Measurements from ENCODE around the gene DNAJB1. TPM values are rescaled to one million over a fixed set of nuclear protein-coding genes. Genes with fewer than 3 reads are reported as not detected.

The DNAJB1 gene
- total and polyA plus RNA-seq, 2 of the 13 experiments (the other 11 are each of a cell fraction or from before 2014, with no cell fraction given) = 87.5 to 97.3 TPM

DNA sequence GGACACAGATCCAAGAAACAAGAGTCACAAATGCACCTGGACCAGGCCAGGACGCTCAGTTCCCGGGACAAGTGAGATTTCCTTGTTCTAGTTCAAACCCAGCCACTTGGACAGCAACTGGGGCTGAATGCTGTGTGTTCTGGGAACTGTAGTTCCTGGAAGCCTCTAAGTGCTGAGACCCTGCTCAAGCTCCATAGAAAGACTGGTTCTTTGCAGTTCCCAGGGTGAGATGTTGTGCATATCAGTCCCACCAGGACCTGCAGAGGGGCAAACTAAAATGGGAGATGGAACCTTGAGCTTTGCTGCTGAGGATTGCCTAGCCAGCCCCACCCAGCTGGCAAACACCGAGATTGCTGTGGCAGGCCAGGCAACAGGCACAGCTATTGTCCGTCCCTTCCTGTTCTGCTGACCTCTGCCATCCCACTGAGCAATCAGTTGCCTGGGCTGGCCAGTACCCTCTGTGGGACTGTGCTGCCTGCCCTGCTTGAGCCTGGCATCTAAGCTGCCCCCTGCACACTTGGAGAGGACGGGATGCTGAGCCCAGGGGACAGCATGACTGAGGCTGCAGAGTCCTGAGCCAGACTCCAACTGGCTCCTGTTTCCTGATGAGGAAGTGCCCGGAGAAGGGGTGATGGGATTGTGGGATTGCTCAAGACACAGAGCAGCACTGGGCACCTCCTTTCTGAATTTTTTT lies 20.8 kb downstream of the DNAJB1 start (continued):
- TF ChIP-seq, protein P1, sequence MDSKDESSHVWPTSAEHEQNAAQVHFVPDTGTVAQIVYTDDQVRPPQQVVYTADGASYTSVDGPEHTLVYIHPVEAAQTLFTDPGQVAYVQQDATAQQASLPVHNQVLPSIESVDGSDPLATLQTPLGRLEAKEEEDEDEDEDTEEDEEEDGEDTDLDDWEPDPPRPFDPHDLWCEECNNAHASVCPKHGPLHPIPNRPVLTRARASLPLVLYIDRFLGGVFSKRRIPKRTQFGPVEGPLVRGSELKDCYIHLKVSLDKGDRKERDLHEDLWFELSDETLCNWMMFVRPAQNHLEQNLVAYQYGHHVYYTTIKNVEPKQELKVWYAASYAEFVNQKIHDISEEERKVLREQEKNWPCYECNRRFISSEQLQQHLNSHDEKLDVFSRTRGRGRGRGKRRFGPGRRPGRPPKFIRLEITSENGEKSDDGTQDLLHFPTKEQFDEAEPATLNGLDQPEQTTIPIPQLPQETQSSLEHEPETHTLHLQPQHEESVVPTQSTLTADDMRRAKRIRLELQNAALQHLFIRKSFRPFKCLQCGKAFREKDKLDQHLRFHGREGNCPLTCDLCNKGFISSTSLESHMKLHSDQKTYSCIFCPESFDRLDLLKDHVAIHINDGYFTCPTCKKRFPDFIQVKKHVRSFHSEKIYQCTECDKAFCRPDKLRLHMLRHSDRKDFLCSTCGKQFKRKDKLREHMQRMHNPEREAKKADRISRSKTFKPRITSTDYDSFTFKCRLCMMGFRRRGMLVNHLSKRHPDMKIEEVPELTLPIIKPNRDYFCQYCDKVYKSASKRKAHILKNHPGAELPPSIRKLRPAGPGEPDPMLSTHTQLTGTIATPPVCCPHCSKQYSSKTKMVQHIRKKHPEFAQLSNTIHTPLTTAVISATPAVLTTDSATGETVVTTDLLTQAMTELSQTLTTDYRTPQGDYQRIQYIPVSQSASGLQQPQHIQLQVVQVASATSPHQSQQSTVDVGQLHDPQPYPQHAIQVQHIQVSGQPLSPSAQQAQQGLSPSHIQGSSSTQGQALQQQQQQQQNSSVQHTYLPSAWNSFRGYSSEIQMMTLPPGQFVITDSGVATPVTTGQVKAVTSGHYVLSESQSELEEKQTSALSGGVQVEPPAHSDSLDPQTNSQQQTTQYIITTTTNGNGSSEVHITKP (CRISPR knock-in tag; IDR thresholded peaks at IDR 0.05; ENCODE audit: low read depth) = peak; percentile 70; the same call in 1 of the 2 replicates
- TF ChIP-seq, protein P2, sequence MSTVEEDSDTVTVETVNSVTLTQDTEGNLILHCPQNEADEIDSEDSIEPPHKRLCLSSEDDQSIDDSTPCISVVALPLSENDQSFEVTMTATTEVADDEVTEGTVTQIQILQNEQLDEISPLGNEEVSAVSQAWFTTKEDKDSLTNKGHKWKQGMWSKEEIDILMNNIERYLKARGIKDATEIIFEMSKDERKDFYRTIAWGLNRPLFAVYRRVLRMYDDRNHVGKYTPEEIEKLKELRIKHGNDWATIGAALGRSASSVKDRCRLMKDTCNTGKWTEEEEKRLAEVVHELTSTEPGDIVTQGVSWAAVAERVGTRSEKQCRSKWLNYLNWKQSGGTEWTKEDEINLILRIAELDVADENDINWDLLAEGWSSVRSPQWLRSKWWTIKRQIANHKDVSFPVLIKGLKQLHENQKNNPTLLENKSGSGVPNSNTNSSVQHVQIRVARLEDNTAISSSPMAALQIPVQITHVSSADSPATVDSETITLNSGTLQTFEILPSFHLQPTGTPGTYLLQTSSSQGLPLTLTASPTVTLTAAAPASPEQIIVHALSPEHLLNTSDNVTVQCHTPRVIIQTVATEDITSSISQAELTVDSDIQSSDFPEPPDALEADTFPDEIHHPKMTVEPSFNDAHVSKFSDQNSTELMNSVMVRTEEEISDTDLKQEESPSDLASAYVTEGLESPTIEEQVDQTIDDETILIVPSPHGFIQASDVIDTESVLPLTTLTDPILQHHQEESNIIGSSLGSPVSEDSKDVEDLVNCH (CRISPR knock-in tag; IDR thresholded peaks at IDR 0.05) = no peak
- TF ChIP-seq SOX13 (IDR thresholded peaks at IDR 0.05) (no peak), SOX13 (CRISPR knock-in tag; conservative IDR thresholded peaks at IDR 0.05 in 1 of 2, IDR thresholded peaks at IDR 0.05 in 1 of 2) (peak in 1 of 2 experiments; percentile 57; a peak in 2 of 4 replicates), HMGA1 (CRISPR knock-in tag; conservative IDR thresholded peaks at IDR 0.05) (no peak), RAD21 (CRISPR knock-in tag; IDR thresholded peaks at IDR 0.05) (no peak), ZNF546 (CRISPR knock-in tag; conservative IDR thresholded peaks at IDR 0.05) (0 out of 2 replicates have a peak, but pooled peaks have one; percentile 39), ATF7-NPFF (CRISPR knock-in tag; IDR thresholded peaks at IDR 0.05; ENCODE audit: low read depth) (no peak), POLR2G (IDR thresholded peaks at IDR 0.05; ENCODE audit: low read depth, low read length) (peak; percentile 57; the same call in 1 of the 2 replicates), ZNF143 (CRISPR knock-in tag; IDR thresholded peaks at IDR 0.05) (peak; percentile 81)
- TF ChIP-seq, protein P3, sequence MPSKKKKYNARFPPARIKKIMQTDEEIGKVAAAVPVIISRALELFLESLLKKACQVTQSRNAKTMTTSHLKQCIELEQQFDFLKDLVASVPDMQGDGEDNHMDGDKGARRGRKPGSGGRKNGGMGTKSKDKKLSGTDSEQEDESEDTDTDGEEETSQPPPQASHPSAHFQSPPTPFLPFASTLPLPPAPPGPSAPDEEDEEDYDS (CRISPR knock-in tag; IDR thresholded peaks at IDR 0.05) = 0 out of 2 replicates have a peak, but pooled peaks have one; percentile 21
- TF ChIP-seq, protein P4, sequence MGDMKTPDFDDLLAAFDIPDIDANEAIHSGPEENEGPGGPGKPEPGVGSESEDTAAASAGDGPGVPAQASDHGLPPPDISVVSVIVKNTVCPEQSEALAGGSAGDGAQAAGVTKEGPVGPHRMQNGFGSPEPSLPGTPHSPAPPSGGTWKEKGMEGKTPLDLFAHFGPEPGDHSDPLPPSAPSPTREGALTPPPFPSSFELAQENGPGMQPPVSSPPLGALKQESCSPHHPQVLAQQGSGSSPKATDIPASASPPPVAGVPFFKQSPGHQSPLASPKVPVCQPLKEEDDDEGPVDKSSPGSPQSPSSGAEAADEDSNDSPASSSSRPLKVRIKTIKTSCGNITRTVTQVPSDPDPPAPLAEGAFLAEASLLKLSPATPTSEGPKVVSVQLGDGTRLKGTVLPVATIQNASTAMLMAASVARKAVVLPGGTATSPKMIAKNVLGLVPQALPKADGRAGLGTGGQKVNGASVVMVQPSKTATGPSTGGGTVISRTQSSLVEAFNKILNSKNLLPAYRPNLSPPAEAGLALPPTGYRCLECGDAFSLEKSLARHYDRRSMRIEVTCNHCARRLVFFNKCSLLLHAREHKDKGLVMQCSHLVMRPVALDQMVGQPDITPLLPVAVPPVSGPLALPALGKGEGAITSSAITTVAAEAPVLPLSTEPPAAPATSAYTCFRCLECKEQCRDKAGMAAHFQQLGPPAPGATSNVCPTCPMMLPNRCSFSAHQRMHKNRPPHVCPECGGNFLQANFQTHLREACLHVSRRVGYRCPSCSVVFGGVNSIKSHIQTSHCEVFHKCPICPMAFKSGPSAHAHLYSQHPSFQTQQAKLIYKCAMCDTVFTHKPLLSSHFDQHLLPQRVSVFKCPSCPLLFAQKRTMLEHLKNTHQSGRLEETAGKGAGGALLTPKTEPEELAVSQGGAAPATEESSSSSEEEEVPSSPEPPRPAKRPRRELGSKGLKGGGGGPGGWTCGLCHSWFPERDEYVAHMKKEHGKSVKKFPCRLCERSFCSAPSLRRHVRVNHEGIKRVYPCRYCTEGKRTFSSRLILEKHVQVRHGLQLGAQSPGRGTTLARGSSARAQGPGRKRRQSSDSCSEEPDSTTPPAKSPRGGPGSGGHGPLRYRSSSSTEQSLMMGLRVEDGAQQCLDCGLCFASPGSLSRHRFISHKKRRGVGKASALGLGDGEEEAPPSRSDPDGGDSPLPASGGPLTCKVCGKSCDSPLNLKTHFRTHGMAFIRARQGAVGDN (CRISPR knock-in tag; IDR thresholded peaks at IDR 0.05) = peak; percentile 62
- TF ChIP-seq, protein P5, sequence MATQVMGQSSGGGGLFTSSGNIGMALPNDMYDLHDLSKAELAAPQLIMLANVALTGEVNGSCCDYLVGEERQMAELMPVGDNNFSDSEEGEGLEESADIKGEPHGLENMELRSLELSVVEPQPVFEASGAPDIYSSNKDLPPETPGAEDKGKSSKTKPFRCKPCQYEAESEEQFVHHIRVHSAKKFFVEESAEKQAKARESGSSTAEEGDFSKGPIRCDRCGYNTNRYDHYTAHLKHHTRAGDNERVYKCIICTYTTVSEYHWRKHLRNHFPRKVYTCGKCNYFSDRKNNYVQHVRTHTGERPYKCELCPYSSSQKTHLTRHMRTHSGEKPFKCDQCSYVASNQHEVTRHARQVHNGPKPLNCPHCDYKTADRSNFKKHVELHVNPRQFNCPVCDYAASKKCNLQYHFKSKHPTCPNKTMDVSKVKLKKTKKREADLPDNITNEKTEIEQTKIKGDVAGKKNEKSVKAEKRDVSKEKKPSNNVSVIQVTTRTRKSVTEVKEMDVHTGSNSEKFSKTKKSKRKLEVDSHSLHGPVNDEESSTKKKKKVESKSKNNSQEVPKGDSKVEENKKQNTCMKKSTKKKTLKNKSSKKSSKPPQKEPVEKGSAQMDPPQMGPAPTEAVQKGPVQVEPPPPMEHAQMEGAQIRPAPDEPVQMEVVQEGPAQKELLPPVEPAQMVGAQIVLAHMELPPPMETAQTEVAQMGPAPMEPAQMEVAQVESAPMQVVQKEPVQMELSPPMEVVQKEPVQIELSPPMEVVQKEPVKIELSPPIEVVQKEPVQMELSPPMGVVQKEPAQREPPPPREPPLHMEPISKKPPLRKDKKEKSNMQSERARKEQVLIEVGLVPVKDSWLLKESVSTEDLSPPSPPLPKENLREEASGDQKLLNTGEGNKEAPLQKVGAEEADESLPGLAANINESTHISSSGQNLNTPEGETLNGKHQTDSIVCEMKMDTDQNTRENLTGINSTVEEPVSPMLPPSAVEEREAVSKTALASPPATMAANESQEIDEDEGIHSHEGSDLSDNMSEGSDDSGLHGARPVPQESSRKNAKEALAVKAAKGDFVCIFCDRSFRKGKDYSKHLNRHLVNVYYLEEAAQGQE (IDR thresholded peaks at IDR 0.05; ENCODE audit: borderline replicate concordance in 1 of 2, low read depth in 1 of 2, low read length in 2 of 2) = peak in 1 of 2 experiments; percentile 41; a peak in 1 of 4 replicates
